ENCODE data around the gene GPRC5D.

The GPRC5D gene

GRCh38 chr12:12903642-12904609 is 48.0 kb downstream of the GPRC5D start:
- no peak for DNase-seq

GRCh38 chr12:12902036-12902435 is 49.9 kb downstream of the GPRC5D start:
- DNase-seq: no peak

GRCh38 chr12:12901158-12901791 is 50.7 kb downstream of the GPRC5D start:
- no peak for DNase-seq

- no peak for DNase-seq
These were observed 51.2 kb downstream of the GPRC5D start for GRCh38 chr12:12900786-12901157.

- DNase-seq: peak; percentile 26
These were observed 52.2 kb downstream of the GPRC5D start for GRCh38 chr12:12899530-12900380.

GRCh38 chr12:12898911-12899511 is 53.0 kb downstream of the GPRC5D start:
- DNase-seq: no peak

- DNase-seq: no peak
These were observed 53.7 kb downstream of the GPRC5D start for GRCh38 chr12:12898136-12898717.

GRCh38 chr12:12897302-12897701 is 54.7 kb downstream of the GPRC5D start:
- DNase-seq: no peak

GRCh38 chr12:12896260-12896659 is 55.7 kb downstream of the GPRC5D start:
- DNase-seq: no peak

GRCh38 chr12:12893438-12893837 is 58.5 kb downstream of the GPRC5D start:
- DNase-seq: no peak

- no peak for DNase-seq
These were observed 59.3 kb downstream of the GPRC5D start for GRCh38 chr12:12892681-12893141.

- DNase-seq: no peak
These were observed 60.1 kb downstream of the GPRC5D start for GRCh38 chr12:12891881-12892355.

GRCh38 chr12:12891080-12891880 is 60.7 kb downstream of the GPRC5D start, which contains the start of gene GPRC5A:
GPRC5A (plus strand) TSS chr12:12891562; CDS start chr12:12908250, 16,688 bp downstream.
- peak; percentile 21 for DNase-seq

Measured in stimulated activated CD4-positive, alpha-beta T cell treated with anti-CD3 and anti-CD28 coated beads, Interleukin-12 subunit alpha, Interleukin-12 subunit beta, amount 100 ng/mL, for 4 hours (primary cell).